Measurements from ENCODE around the gene RHBDD1. TPM values are rescaled to one million over a fixed set of nuclear protein-coding genes. Genes with fewer than 3 reads are reported as not detected.

RHBDD1 gene
- polyA plus RNA-seq, 1 donor from 2014 or later, result 5.4 TPM

Small RNAs within 50 kb of the gene (small RNA-seq; reads per million reads assigned to genes)
- gene RF00554, result 0 to 1.5 (median 0) reads per million in 3 experiments

Other genes starting within 250 kb of the RHBDD1 start
- 7.2 and 7.4 TPM in 2 replicates for gene IRS1, start 36.2 kb upstream of the RHBDD1 start, polyA plus RNA-seq